Measurements from ENCODE around the gene PTPN4.

Gene PTPN4

GRCh38 chr2:119732601-119733164, 27.0 kb upstream of the PTPN4 start:
- Histone ChIP-seq H3K36me3 (ENCODE audit: insufficient read depth, low read length) (no peaks in the 10 kb centered on the region), H3K9me2 (replicated peaks; ENCODE audit: low read depth, low read length) (no peaks in the 10 kb centered on the region)

GRCh38 chr2:119734047-119734446, 25.7 kb upstream of the PTPN4 start:
- H3F3A ChIP-seq (ENCODE audit: low read depth): no peaks in the 10 kb centered on the region
- no peaks in the 10 kb centered on the region for H3K27me3 ChIP-seq (ENCODE audit: insufficient read depth, low read length, poor library complexity, severe bottlenecking)
- H3K79me2 ChIP-seq (ENCODE audit: insufficient read depth, low read length): no peaks in the 10 kb centered on the region
- H3K4me3 ChIP-seq (ENCODE audit: low read length, poor library complexity, severe bottlenecking): no peak overlapping the region
- H3K4me2 ChIP-seq (ENCODE audit: low read depth, low read length, poor library complexity, severe bottlenecking): no peak overlapping the region
- TF ChIP-seq CTCF (conservative IDR thresholded peaks at IDR 0.05; ENCODE audit: low read length) (no peak), EZH2phosphoT487 (IDR thresholded peaks at IDR 0.05; ENCODE audit: borderline replicate concordance) (no peak)
- H3K9ac ChIP-seq (ENCODE audit: low read depth, low read length, poor library complexity, severe bottlenecking): no peak overlapping the region
- no peaks in the 10 kb centered on the region for H3K36me3 ChIP-seq (ENCODE audit: insufficient read depth, low read length)
- H3K9me3 ChIP-seq (ENCODE audit: insufficient read depth, low read depth, low read length): no peaks in the 10 kb centered on the region
- H4K20me1 ChIP-seq (ENCODE audit: insufficient read depth, low read length, poor library complexity, severe bottlenecking): no peaks in the 10 kb centered on the region
- H2AFZ ChIP-seq (ENCODE audit: low read length): no peak overlapping the region
- no peaks in the 10 kb centered on the region for H3K4me1 ChIP-seq (ENCODE audit: insufficient read depth, low read length, poor library complexity, severe bottlenecking)
- no peaks in the 10 kb centered on the region for H3K9me2 ChIP-seq (replicated peaks; ENCODE audit: low read depth, low read length)

More at GRCh38 chr2:119732601-119733164, 27.0 kb upstream of the PTPN4 start:
- Histone ChIP-seq H4K20me1 (ENCODE audit: insufficient read depth, low read length, poor library complexity, severe bottlenecking) (no peaks in the 10 kb centered on the region), H3K79me2 (ENCODE audit: insufficient read depth, low read length) (no peaks in the 10 kb centered on the region), H3K4me1 (ENCODE audit: insufficient read depth, low read length, poor library complexity, severe bottlenecking) (no peaks in the 10 kb centered on the region), H3F3A (ENCODE audit: low read depth) (no peaks in the 10 kb centered on the region), H3K9ac (ENCODE audit: low read depth, low read length, poor library complexity, severe bottlenecking) (no peak overlapping the region), H2AFZ (ENCODE audit: low read length) (no peak overlapping the region), H3K4me3 (ENCODE audit: low read length, poor library complexity, severe bottlenecking) (no peak overlapping the region), H3K9me3 (ENCODE audit: insufficient read depth, low read depth, low read length) (no peaks in the 10 kb centered on the region), H3K4me2 (ENCODE audit: low read depth, low read length, poor library complexity, severe bottlenecking) (no peak overlapping the region), H3K27me3 (ENCODE audit: insufficient read depth, low read length, poor library complexity, severe bottlenecking) (no peaks in the 10 kb centered on the region)
- TF ChIP-seq CTCF (conservative IDR thresholded peaks at IDR 0.05; ENCODE audit: low read length) (no peak), EZH2phosphoT487 (IDR thresholded peaks at IDR 0.05; ENCODE audit: borderline replicate concordance) (no peak)

- Histone ChIP-seq H3K4me1 (ENCODE audit: insufficient read depth, low read length, poor library complexity, severe bottlenecking) (peaks cover 12% of the 10 kb centered on the region), H3K9me3 (ENCODE audit: insufficient read depth, low read depth, low read length) (no peaks in the 10 kb centered on the region), H3F3A (ENCODE audit: low read depth) (no peaks in the 10 kb centered on the region), H3K79me2 (ENCODE audit: insufficient read depth, low read length) (no peaks in the 10 kb centered on the region), H3K9ac (ENCODE audit: low read depth, low read length, poor library complexity, severe bottlenecking) (no peak overlapping the region), H4K20me1 (ENCODE audit: insufficient read depth, low read length, poor library complexity, severe bottlenecking) (no peaks in the 10 kb centered on the region), H3K4me3 (ENCODE audit: low read length, poor library complexity, severe bottlenecking) (no peak overlapping the region), H3K9me2 (replicated peaks; ENCODE audit: low read depth, low read length) (no peaks in the 10 kb centered on the region), H3K4me2 (ENCODE audit: low read depth, low read length, poor library complexity, severe bottlenecking) (no peak overlapping the region), H2AFZ (ENCODE audit: low read length) (no peak overlapping the region), H3K27me3 (ENCODE audit: insufficient read depth, low read length, poor library complexity, severe bottlenecking) (no peaks in the 10 kb centered on the region), H3K36me3 (ENCODE audit: insufficient read depth, low read length) (no peaks in the 10 kb centered on the region)
- TF ChIP-seq EZH2phosphoT487 (IDR thresholded peaks at IDR 0.05; ENCODE audit: borderline replicate concordance): no peak
- TF ChIP-seq CTCF (conservative IDR thresholded peaks at IDR 0.05; ENCODE audit: low read length): no peak
These were observed 24.2 kb upstream of the PTPN4 start for GRCh38 chr2:119735565-119735964.

All from Loucy (cell line).